Medulla oblongata (tissue), 1 donor: Measurements from ENCODE around the gene TSPEAR.
"Not testable (repeated sequence)": the region's sequence is repeated elsewhere in the genome, so short reads cannot be mapped to it uniquely, and the experiment has no call there.

Source experiments
- DNase-seq: peaks from one replicate; pipeline ENCODE4 v3.0.0-alpha.2; 2015; ENCODE audit errors: extremely low spot score

The TSPEAR gene

GRCh38 chr21:44627181-44627822, 84.1 kb downstream of the TSPEAR start:
- DNase-seq = not testable (repeated sequence)

- DNase-seq = no peak
These were observed 84.7 kb downstream of the TSPEAR start, which contains the start of gene KRTAP10-9 for GRCh38 chr21:44626673-44627143. TSS of gene KRTAP10-9 (plus strand) at chr21:44627093. CDS start at chr21:44627172, 79 bp downstream.

- no peak for DNase-seq
These were observed 85.1 kb downstream of the TSPEAR start for GRCh38 chr21:44626262-44626661.

GRCh38 chr21:44625756-44626155, 85.6 kb downstream of the TSPEAR start:
- no peak for DNase-seq

- no peak for DNase-seq
These were observed 87.8 kb downstream of the TSPEAR start for GRCh38 chr21:44623575-44623974.

- no peak for DNase-seq
These were observed 91.5 kb downstream of the TSPEAR start for GRCh38 chr21:44619886-44620285.

- no peak for DNase-seq
These were observed 92.5 kb downstream of the TSPEAR start for GRCh38 chr21:44618909-44619308.

GRCh38 chr21:44618504-44618903, 92.9 kb downstream of the TSPEAR start:
- peak; percentile 11 for DNase-seq

- no peak for DNase-seq
These were observed 94.3 kb downstream of the TSPEAR start for GRCh38 chr21:44617071-44617501.

- DNase-seq = no peak
These were observed 94.8 kb downstream of the TSPEAR start for GRCh38 chr21:44616591-44616926.

- DNase-seq = no peak
These were observed 95.3 kb downstream of the TSPEAR start for GRCh38 chr21:44615911-44616590.

- no peak for DNase-seq
These were observed 95.9 kb downstream of the TSPEAR start for GRCh38 chr21:44615466-44615865.

GRCh38 chr21:44614961-44615391, 96.4 kb downstream of the TSPEAR start:
- no peak for DNase-seq

GRCh38 chr21:44614161-44614631, 97.2 kb downstream of the TSPEAR start:
- no peak for DNase-seq

- DNase-seq = no peak
These were observed 97.8 kb downstream of the TSPEAR start for GRCh38 chr21:44613386-44614155.

- no peak for DNase-seq
These were observed 98.6 kb downstream of the TSPEAR start for GRCh38 chr21:44612669-44613229.

GRCh38 chr21:44612029-44612486, 99.3 kb downstream of the TSPEAR start, which contains the start of gene KRTAP10-8:
TSS of gene KRTAP10-8 (plus strand) at chr21:44612079. CDS start at chr21:44612101, 22 bp downstream.
- DNase-seq = no peak

- DNase-seq = no peak
These were observed 99.8 kb downstream of the TSPEAR start for GRCh38 chr21:44611551-44611950.

GRCh38 chr21:44610157-44610843, 101.1 kb downstream of the TSPEAR start:
- DNase-seq = not testable (repeated sequence)

- no peak for DNase-seq
These were observed 102.2 kb downstream of the TSPEAR start for GRCh38 chr21:44609193-44609592.

GRCh38 chr21:44606495-44606894, 104.9 kb downstream of the TSPEAR start:
- DNase-seq = no peak
